ENCODE results near the gene NFYA.

NFYA gene

DNA sequence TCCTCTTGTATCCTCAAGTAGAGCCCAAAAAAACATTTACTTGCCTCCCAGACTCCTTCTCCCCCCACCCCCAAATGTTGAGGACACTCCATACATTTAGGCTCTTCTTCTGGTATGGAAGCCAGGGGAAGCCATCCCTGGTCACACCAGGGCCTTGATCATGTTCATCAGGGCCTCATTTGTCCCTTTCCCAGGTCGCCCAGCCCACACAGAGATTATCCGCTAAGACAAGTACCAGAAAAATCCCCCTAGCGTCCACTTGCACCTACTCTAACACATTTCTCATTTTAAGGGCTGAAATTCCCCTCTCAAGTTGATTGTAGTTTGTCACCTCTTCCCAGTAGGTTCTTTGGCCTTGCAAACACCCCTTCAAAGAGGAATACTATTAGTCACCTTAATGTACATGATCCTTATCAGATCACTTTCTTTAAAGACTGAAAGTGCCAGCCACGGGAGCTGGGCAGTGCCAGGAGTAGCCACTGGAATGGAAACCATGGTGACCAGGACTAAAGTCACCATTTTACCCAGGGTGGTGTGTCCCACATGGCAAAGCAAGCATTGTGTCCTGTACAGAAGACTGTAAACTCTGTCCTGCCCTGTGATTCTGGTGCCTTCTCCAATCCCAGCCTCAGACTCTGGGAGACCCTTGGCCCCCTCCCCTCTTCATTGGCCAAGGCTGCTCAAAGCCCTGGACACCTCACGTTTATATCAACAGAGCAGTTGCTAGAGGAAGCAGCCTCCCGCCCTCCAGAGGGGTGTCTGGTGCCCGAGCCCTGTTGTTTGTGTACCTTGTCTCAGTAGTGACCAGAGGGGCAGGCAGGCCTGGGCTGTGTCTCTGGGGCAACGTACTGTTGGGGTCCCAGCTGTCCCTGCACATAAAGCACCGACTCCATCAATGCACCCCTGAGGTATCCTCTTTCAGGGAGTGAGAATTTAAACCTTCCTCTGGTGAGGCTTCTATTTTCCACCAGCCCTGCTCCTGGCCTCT, 24.7 kb upstream of the NFYA start:
- Histone ChIP-seq H3F3A (ENCODE audit: control insufficient read depth, insufficient read depth) (no peaks in the 10 kb centered on the region), H3K4me2 (ENCODE audit: low read length) (no peak overlapping the region), H3K27me3 (ENCODE audit: control insufficient read depth, low read length) (no peaks in the 10 kb centered on the region), H3K9me3 (ENCODE audit: control insufficient read depth, insufficient read depth, low read length) (no peaks in the 10 kb centered on the region), H3K9me2 (replicated peaks; ENCODE audit: control insufficient read depth, low read length) (no peaks in the 10 kb centered on the region), H3K27ac (ENCODE audit: low read depth, low read length) (no peak overlapping the region), H3K4me3 (ENCODE audit: low read length) (no peak overlapping the region), H3K36me3 (ENCODE audit: control insufficient read depth, low read length) (no peaks in the 10 kb centered on the region), H3K4me1 (ENCODE audit: control insufficient read depth, low read length) (peaks cover 16% of the 10 kb centered on the region), H3K79me2 (ENCODE audit: control insufficient read depth, low read length) (no peaks in the 10 kb centered on the region), H4K20me1 (ENCODE audit: control insufficient read depth, insufficient read depth, low read depth, low read length) (no peaks in the 10 kb centered on the region)
- no peak for TF ChIP-seq EZH2phosphoT487 (IDR thresholded peaks at IDR 0.05; ENCODE audit: borderline replicate concordance, low read length)
- TF ChIP-seq, protein P1, sequence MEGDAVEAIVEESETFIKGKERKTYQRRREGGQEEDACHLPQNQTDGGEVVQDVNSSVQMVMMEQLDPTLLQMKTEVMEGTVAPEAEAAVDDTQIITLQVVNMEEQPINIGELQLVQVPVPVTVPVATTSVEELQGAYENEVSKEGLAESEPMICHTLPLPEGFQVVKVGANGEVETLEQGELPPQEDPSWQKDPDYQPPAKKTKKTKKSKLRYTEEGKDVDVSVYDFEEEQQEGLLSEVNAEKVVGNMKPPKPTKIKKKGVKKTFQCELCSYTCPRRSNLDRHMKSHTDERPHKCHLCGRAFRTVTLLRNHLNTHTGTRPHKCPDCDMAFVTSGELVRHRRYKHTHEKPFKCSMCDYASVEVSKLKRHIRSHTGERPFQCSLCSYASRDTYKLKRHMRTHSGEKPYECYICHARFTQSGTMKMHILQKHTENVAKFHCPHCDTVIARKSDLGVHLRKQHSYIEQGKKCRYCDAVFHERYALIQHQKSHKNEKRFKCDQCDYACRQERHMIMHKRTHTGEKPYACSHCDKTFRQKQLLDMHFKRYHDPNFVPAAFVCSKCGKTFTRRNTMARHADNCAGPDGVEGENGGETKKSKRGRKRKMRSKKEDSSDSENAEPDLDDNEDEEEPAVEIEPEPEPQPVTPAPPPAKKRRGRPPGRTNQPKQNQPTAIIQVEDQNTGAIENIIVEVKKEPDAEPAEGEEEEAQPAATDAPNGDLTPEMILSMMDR (IDR thresholded peaks at IDR 0.05; ENCODE audit: low read depth, low read length, poor library complexity, severe bottlenecking) = no peak

DNA sequence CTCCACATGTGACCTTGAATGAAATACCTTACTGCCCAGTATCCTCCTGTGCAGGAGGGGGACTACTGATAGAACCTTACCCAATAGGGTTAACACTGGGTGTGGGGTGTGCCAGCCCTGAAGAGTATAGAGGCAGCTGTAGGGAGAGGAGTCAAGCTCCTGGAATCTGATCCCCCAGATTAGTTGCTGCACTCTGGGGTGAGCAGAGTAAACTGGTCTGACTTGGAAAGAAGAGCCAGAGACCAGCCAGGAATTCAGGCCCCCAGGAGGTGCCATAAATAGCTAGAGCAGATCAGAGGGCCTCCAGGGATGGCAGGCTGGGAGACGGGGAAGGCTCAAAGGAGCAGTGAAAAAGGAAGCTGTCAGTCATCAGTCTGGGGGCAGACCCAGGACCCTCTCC, 23.3 kb upstream of the NFYA start:
- Histone ChIP-seq H3K9me2 (replicated peaks; ENCODE audit: control insufficient read depth, low read length) (no peaks in the 10 kb centered on the region), H3K9me3 (ENCODE audit: control insufficient read depth, insufficient read depth, low read length) (no peaks in the 10 kb centered on the region), H3F3A (ENCODE audit: control insufficient read depth, insufficient read depth) (no peaks in the 10 kb centered on the region), H3K79me2 (ENCODE audit: control insufficient read depth, low read length) (no peaks in the 10 kb centered on the region), H3K4me3 (ENCODE audit: low read length) (no peak overlapping the region), H3K36me3 (ENCODE audit: control insufficient read depth, low read length) (no peaks in the 10 kb centered on the region), H3K4me1 (ENCODE audit: control insufficient read depth, low read length) (peaks cover 16% of the 10 kb centered on the region), H4K20me1 (ENCODE audit: control insufficient read depth, insufficient read depth, low read depth, low read length) (no peaks in the 10 kb centered on the region), H3K27me3 (ENCODE audit: control insufficient read depth, low read length) (no peaks in the 10 kb centered on the region), H3K27ac (ENCODE audit: low read depth, low read length) (no peak overlapping the region), H3K4me2 (ENCODE audit: low read length) (no peak overlapping the region)
- no peak for TF ChIP-seq EZH2phosphoT487 (IDR thresholded peaks at IDR 0.05; ENCODE audit: borderline replicate concordance, low read length)
- TF ChIP-seq, protein P1 (IDR thresholded peaks at IDR 0.05; ENCODE audit: low read depth, low read length, poor library complexity, severe bottlenecking) = no peak

GRCh38 chr6:41049955-41050354, 22.8 kb upstream of the NFYA start:
- Histone ChIP-seq H3K79me2 (ENCODE audit: control insufficient read depth, low read length) (no peaks in the 10 kb centered on the region), H3K4me1 (ENCODE audit: control insufficient read depth, low read length) (peaks cover 20% of the 10 kb centered on the region), H4K20me1 (ENCODE audit: control insufficient read depth, insufficient read depth, low read depth, low read length) (no peaks in the 10 kb centered on the region), H3K36me3 (ENCODE audit: control insufficient read depth, low read length) (no peaks in the 10 kb centered on the region), H3F3A (ENCODE audit: control insufficient read depth, insufficient read depth) (no peaks in the 10 kb centered on the region), H3K27me3 (ENCODE audit: control insufficient read depth, low read length) (no peaks in the 10 kb centered on the region), H3K4me3 (ENCODE audit: low read length) (no peak overlapping the region), H3K4me2 (ENCODE audit: low read length) (no peak overlapping the region), H3K9me3 (ENCODE audit: control insufficient read depth, insufficient read depth, low read length) (no peaks in the 10 kb centered on the region), H3K9me2 (replicated peaks; ENCODE audit: control insufficient read depth, low read length) (no peaks in the 10 kb centered on the region), H3K27ac (ENCODE audit: low read depth, low read length) (no peak overlapping the region)
- TF ChIP-seq, protein P1 (IDR thresholded peaks at IDR 0.05; ENCODE audit: low read depth, low read length, poor library complexity, severe bottlenecking) = no peak
- no peak for TF ChIP-seq EZH2phosphoT487 (IDR thresholded peaks at IDR 0.05; ENCODE audit: borderline replicate concordance, low read length)
